Ishikawa (cell line): ENCODE data around the gene PTGIR.

ENCODE experiments used
- CEBPB ChIP-seq: IDR thresholded peaks from 2 replicates; pipeline ENCODE4 v1.6.1; 2012
- CREB1 ChIP-seq: IDR thresholded peaks from 2 replicates; pipeline ENCODE4 v1.6.1; 2012; ENCODE audit warnings: low read depth
- EGR1 ChIP-seq: IDR thresholded peaks from 2 replicates; pipeline ENCODE4 v1.6.1; 2012
- EP300 ChIP-seq: IDR thresholded peaks from 2 replicates; pipeline ENCODE4 v1.6.1; 2012; ENCODE audit warnings: borderline replicate concordance
- FOXM1 ChIP-seq: IDR thresholded peaks from 2 replicates; pipeline ENCODE4 v1.6.1; 2012; ENCODE audit warnings: low read depth, borderline replicate concordance
- MAX ChIP-seq: IDR thresholded peaks from 2 replicates; pipeline ENCODE4 v1.6.1; 2012
- NFIC ChIP-seq: IDR thresholded peaks from 2 replicates; pipeline ENCODE4 v1.6.1; 2012
- RAD21 ChIP-seq: IDR thresholded peaks from 2 replicates; pipeline ENCODE4 v1.6.1; 2012; ENCODE audit warnings: low read depth
- REST ChIP-seq: IDR thresholded peaks from 2 replicates; pipeline ENCODE4 v1.6.1; 2012; ENCODE audit warnings: low read depth, mild to moderate bottlenecking
- TAF1 ChIP-seq: IDR thresholded peaks from 2 replicates; pipeline ENCODE4 v1.6.1; 2012; ENCODE audit warnings: low read depth, mild to moderate bottlenecking
- TCF12 ChIP-seq: IDR thresholded peaks from 2 replicates; pipeline ENCODE4 v1.6.1; 2012; ENCODE audit warnings: low read depth
- TEAD4 ChIP-seq: IDR thresholded peaks from 2 replicates; pipeline ENCODE4 v1.6.1; 2012
- USF1 ChIP-seq: IDR thresholded peaks from 2 replicates; pipeline ENCODE4 v1.6.1; 2012
- YY1 ChIP-seq: IDR thresholded peaks from 2 replicates; pipeline ENCODE4 v1.6.1; 2012; ENCODE audit warnings: low read depth
- ZBTB7A ChIP-seq: IDR thresholded peaks from 2 replicates; pipeline ENCODE4 v1.6.1; 2012; ENCODE audit warnings: low read depth

PTGIR gene

GRCh38 chr19:46605356-46605821 is 19.5 kb downstream of the PTGIR start:
- TF ChIP-seq FOXM1: no peak
- TF ChIP-seq ZBTB7A: no peak
- no peak for TF ChIP-seq NFIC
- TF ChIP-seq TCF12: no peak
- TF ChIP-seq CEBPB: no peak

- no peak for TF ChIP-seq REST
- TF ChIP-seq EGR1: no peak
- no peak for TF ChIP-seq YY1
- TF ChIP-seq EP300: no peak
- TF ChIP-seq RAD21: no peak
- TF ChIP-seq CEBPB: no peak
- no peak for TF ChIP-seq USF1
- TF ChIP-seq TAF1: no peak
- TF ChIP-seq ZBTB7A: no peak
- TF ChIP-seq NFIC: no peak
- TF ChIP-seq CREB1: no peak
- TF ChIP-seq TCF12: no peak
- TF ChIP-seq FOXM1: no peak
- no peak for TF ChIP-seq TEAD4
- no peak for TF ChIP-seq MAX
Observed at GRCh38 chr19:46604781-46605355, 20.0 kb downstream of the PTGIR start.

- TF ChIP-seq ZBTB7A (no peak), CREB1 (no peak), CEBPB (no peak), TCF12 (no peak), TAF1 (no peak), MAX (no peak), USF1 (no peak), FOXM1 (no peak), REST (no peak), NFIC (no peak), EP300 (no peak), RAD21 (no peak), YY1 (no peak), TEAD4 (no peak), EGR1 (no peak)
Observed at GRCh38 chr19:46603752-46604231, 21.1 kb downstream of the PTGIR start.

- no peak for TF ChIP-seq USF1
- no peak for TF ChIP-seq CEBPB
- no peak for TF ChIP-seq MAX
- no peak for TF ChIP-seq NFIC
- TF ChIP-seq CREB1: no peak
- TF ChIP-seq REST: no peak
- no peak for TF ChIP-seq RAD21
- TF ChIP-seq TAF1: no peak
- TF ChIP-seq ZBTB7A: no peak
- no peak for TF ChIP-seq EP300
- TF ChIP-seq TCF12: no peak
- no peak for TF ChIP-seq FOXM1
- no peak for TF ChIP-seq YY1
- no peak for TF ChIP-seq TEAD4
- no peak for TF ChIP-seq EGR1
Observed at GRCh38 chr19:46603195-46603637, 21.7 kb downstream of the PTGIR start.
